ENCODE data around the gene CLRN2. TPM values are rescaled to one million over a fixed set of nuclear protein-coding genes. Genes with fewer than 3 reads are reported as not detected.

The CLRN2 gene
- total RNA-seq, 1 experiment from 2014 or later, result not detected

DNA sequence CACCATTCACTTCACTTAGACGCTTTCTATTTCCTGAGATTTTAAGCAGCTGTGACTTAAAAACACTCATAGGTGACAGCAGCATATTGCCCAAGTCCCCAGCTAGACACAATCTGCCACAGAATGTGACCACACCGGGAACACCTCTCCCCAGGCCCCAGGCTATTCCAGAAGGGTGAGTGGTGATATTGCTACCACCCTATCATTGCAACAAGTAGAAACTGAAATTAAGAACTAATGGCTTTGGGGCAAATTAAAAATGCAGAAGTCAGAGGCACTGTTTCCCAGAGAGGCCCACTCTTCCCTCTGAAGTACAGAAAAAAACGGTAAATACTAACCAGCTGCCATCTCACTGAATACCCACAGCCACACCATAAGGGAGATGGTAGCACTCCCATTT is 38.1 kb upstream of the CLRN2 start:
- POLR2A ChIA-PET, result no interaction called here
- Mint-ChIP-seq H3K4me3 (no peak overlapping the region), H3K27ac (no peak overlapping the region), H3K9me3 (no peaks in the 10 kb centered on the region), H3K36me3 (no peaks in the 10 kb centered on the region), H3K27me3 (ENCODE audit: low read depth) (no peaks in the 10 kb centered on the region), H3K4me1 (peaks cover 10% of the 10 kb centered on the region; the same call in 1 of the 2 replicates)
- no peak for DNase-seq (ENCODE audit: low spot score)
- ATAC-seq, result no peak
- no peak for TF ChIP-seq ZNF138 (CRISPR knock-in tag; conservative IDR thresholded peaks at IDR 0.05)
- TF ChIP-seq, protein P1, sequence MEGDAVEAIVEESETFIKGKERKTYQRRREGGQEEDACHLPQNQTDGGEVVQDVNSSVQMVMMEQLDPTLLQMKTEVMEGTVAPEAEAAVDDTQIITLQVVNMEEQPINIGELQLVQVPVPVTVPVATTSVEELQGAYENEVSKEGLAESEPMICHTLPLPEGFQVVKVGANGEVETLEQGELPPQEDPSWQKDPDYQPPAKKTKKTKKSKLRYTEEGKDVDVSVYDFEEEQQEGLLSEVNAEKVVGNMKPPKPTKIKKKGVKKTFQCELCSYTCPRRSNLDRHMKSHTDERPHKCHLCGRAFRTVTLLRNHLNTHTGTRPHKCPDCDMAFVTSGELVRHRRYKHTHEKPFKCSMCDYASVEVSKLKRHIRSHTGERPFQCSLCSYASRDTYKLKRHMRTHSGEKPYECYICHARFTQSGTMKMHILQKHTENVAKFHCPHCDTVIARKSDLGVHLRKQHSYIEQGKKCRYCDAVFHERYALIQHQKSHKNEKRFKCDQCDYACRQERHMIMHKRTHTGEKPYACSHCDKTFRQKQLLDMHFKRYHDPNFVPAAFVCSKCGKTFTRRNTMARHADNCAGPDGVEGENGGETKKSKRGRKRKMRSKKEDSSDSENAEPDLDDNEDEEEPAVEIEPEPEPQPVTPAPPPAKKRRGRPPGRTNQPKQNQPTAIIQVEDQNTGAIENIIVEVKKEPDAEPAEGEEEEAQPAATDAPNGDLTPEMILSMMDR (IDR thresholded peaks at IDR 0.05), result no peak
- CTCF ChIA-PET, result no interaction called here

DNA sequence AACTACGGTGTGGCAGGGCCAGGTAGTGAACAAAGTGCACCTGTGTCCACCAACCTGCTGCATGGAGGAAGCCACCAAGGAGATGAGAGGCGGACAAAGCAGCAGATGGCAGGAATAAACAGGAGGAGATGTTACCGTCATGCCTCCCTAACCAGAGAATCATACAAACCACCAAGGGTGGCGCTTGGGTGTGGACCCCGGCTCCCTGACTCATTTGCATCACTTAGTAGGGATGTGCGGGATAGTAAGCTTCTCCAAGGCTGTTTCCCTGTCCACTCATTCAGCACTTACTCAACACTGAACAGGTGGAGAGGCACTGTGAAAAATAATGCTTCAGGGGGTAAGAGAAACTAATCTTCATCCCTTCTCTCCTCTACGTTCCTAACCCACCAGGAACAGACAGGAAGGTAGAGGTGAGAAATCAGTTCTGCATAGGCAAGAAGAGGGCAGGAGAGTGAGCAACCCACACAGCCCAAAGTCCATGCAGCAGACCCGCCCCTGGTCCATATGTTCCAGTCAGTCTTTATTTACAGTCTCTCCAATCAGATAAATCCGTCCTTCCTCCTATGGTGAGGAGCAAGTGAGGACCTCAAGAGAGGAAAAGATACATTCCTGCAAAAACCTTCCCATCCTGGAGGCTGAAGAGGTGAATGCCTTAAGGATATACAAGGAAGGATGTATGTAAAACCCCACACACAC is 37.0 kb upstream of the CLRN2 start:
- Mint-ChIP-seq H3K4me3 (no peak overlapping the region), H3K27me3 (ENCODE audit: low read depth) (no peaks in the 10 kb centered on the region), H3K27ac (no peak overlapping the region), H3K36me3 (no peaks in the 10 kb centered on the region), H3K9me3 (no peaks in the 10 kb centered on the region), H3K4me1 (peaks cover 10% of the 10 kb centered on the region; the same call in 1 of the 2 replicates)
- TF ChIP-seq MXD4 (CRISPR knock-in tag; IDR thresholded peaks at IDR 0.05; ENCODE audit: borderline replicate concordance) (no peak), ZNF138 (CRISPR knock-in tag; conservative IDR thresholded peaks at IDR 0.05) (no peak), ZNF232 (CRISPR knock-in tag; IDR thresholded peaks at IDR 0.05) (no peak), NFATC4 (CRISPR knock-in tag; IDR thresholded peaks at IDR 0.05) (no peak), ZNF317 (CRISPR knock-in tag; IDR thresholded peaks at IDR 0.05; ENCODE audit: borderline replicate concordance, low read depth) (no peak), TEAD1 (CRISPR knock-in tag; IDR thresholded peaks at IDR 0.05) (no peak), OVOL2 (CRISPR knock-in tag; IDR thresholded peaks at IDR 0.05; ENCODE audit: borderline replicate concordance) (no peak), EMX1 (CRISPR knock-in tag; IDR thresholded peaks at IDR 0.05) (no peak), FOXP1 (CRISPR knock-in tag; IDR thresholded peaks at IDR 0.05; ENCODE audit: borderline replicate concordance) (no peak)
- TF ChIP-seq, protein P2, sequence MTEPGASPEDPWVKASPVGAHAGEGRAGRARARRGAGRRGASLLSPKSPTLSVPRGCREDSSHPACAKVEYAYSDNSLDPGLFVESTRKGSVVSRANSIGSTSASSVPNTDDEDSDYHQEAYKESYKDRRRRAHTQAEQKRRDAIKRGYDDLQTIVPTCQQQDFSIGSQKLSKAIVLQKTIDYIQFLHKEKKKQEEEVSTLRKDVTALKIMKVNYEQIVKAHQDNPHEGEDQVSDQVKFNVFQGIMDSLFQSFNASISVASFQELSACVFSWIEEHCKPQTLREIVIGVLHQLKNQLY (CRISPR knock-in tag; IDR thresholded peaks at IDR 0.05), result no peak
- TF ChIP-seq, protein P3, sequence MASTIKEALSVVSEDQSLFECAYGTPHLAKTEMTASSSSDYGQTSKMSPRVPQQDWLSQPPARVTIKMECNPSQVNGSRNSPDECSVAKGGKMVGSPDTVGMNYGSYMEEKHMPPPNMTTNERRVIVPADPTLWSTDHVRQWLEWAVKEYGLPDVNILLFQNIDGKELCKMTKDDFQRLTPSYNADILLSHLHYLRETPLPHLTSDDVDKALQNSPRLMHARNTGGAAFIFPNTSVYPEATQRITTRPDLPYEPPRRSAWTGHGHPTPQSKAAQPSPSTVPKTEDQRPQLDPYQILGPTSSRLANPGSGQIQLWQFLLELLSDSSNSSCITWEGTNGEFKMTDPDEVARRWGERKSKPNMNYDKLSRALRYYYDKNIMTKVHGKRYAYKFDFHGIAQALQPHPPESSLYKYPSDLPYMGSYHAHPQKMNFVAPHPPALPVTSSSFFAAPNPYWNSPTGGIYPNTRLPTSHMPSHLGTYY (CRISPR knock-in tag; IDR thresholded peaks at IDR 0.05), result no peak
- TF ChIP-seq, protein P4, sequence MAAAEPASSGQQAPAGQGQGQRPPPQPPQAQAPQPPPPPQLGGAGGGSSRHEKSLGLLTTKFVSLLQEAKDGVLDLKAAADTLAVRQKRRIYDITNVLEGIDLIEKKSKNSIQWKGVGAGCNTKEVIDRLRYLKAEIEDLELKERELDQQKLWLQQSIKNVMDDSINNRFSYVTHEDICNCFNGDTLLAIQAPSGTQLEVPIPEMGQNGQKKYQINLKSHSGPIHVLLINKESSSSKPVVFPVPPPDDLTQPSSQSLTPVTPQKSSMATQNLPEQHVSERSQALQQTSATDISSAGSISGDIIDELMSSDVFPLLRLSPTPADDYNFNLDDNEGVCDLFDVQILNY (CRISPR knock-in tag; IDR thresholded peaks at IDR 0.05), result no peak
- DNase-seq (ENCODE audit: low spot score) (no peak), ATAC-seq (no peak)
- CTCF ChIA-PET, result no interaction called here
- POLR2A ChIA-PET, result no interaction called here

DNA sequence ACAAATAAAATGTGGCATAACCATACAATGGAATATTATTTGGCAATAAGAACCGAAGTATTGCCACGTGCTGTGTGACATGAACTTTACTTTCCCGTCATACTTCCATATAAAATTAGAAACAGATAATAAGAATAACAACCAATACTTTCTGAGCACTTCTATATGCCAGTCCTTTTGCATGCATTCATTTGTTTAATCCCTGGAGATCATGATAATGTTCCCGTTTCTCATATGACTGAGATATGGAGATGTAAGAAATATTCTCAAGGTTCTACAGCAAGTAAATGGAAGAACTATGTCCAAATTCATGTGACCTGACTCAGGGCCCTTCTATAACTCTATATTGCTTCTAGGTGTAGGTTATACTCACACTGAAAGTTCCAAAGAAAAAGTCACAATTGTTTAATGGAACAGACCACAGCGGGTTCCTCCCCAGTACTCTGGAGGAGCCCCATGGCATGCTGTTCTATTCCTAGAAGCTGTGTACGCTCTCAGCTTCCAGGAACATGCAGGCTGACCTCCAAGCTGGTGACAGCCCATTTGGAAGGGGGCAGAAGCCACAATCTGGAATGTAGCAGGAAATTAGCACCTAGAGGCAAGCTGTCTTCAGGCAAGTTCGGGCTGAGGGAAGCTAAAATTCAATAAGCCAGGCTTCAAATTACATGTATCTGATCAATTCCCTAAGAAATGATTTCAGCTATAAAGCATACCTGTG is 34.6 kb upstream of the CLRN2 start:
- CTCF ChIA-PET, result interaction anchor here (0.9 kb wide), 1 partner anchor 8 kb away, joined by 6 read pairs; no protein-coding TSS in a partner anchor
- peaks cover 3% of the 10 kb centered on the region; the same call in 1 of the 2 replicates for H3K9me3 Mint-ChIP-seq
- no peak overlapping the region for H3K27ac Mint-ChIP-seq
- TF ChIP-seq, protein P3 (CRISPR knock-in tag; IDR thresholded peaks at IDR 0.05), result no peak
- TF ChIP-seq, protein P5, sequence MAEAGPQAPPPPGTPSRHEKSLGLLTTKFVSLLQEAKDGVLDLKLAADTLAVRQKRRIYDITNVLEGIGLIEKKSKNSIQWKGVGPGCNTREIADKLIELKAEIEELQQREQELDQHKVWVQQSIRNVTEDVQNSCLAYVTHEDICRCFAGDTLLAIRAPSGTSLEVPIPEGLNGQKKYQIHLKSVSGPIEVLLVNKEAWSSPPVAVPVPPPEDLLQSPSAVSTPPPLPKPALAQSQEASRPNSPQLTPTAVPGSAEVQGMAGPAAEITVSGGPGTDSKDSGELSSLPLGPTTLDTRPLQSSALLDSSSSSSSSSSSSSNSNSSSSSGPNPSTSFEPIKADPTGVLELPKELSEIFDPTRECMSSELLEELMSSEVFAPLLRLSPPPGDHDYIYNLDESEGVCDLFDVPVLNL (CRISPR knock-in tag; IDR thresholded peaks at IDR 0.05; ENCODE audit: borderline replicate concordance, low read depth), result no peak
- TF ChIP-seq ETV6 (CRISPR knock-in tag; IDR thresholded peaks at IDR 0.05) (no peak), HMGA2 (CRISPR knock-in tag; IDR thresholded peaks at IDR 0.05) (no peak), ZNF219 (CRISPR knock-in tag; IDR thresholded peaks at IDR 0.05; ENCODE audit: borderline replicate concordance) (no peak), ELF4 (CRISPR knock-in tag; IDR thresholded peaks at IDR 0.05; ENCODE audit: low read depth) (no peak), TCF7 (CRISPR knock-in tag; IDR thresholded peaks at IDR 0.05; ENCODE audit: low read depth) (no peak)
- TF ChIP-seq, protein P6, sequence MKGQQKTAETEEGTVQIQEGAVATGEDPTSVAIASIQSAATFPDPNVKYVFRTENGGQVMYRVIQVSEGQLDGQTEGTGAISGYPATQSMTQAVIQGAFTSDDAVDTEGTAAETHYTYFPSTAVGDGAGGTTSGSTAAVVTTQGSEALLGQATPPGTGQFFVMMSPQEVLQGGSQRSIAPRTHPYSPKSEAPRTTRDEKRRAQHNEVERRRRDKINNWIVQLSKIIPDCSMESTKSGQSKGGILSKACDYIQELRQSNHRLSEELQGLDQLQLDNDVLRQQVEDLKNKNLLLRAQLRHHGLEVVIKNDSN (CRISPR knock-in tag; IDR thresholded peaks at IDR 0.05), result no peak
- H3K4me3 Mint-ChIP-seq, result no peak overlapping the region
- peaks cover 10% of the 10 kb centered on the region; the same call in 1 of the 2 replicates for H3K4me1 Mint-ChIP-seq
- DNase-seq (ENCODE audit: low spot score), result no peak
- peaks cover 7% of the 10 kb centered on the region; the same call in 1 of the 2 replicates for H3K36me3 Mint-ChIP-seq
- POLR2A ChIA-PET, result no interaction called here
- no peaks in the 10 kb centered on the region for H3K27me3 Mint-ChIP-seq (ENCODE audit: low read depth)
- ATAC-seq, result no peak
